H9 (cell line): ENCODE data around the gene TXNDC11. TPM values are rescaled to one million over a fixed set of nuclear protein-coding genes. Genes with fewer than 3 reads are reported as not detected.

Experiments
- DNase-seq: peaks from one replicate; pipeline ENCODE4 v3.0.0-alpha.2; 2017
- H2AFZ ChIP-seq: one replicate; pipeline ENCODE4 v1.6.1; 2013; ENCODE audit warnings: mild to moderate bottlenecking, low read length, control low read depth, moderate library complexity
- H2AK5ac ChIP-seq: 2 replicates; pipeline ENCODE4 v1.6.1; 2013; ENCODE audit warnings: low read length, control low read depth, mixed read lengths; ENCODE audit not compliant: insufficient read length
- H2BK120ac ChIP-seq: one replicate; pipeline ENCODE4 v1.6.1; 2013; ENCODE audit warnings: low read depth, mild to moderate bottlenecking, low read length, control low read depth, inconsistent platforms; ENCODE audit not compliant: poor library complexity, severe bottlenecking
- H2BK12ac ChIP-seq: 2 replicates; pipeline ENCODE4 v1.6.1; 2013; ENCODE audit warnings: low read length, control low read depth, mixed read lengths, low read depth; ENCODE audit not compliant: insufficient read length
- H2BK15ac ChIP-seq: 2 replicates; pipeline ENCODE4 v1.6.1; 2013; ENCODE audit warnings: low read depth, low read length, control low read depth
- H2BK20ac ChIP-seq: one replicate; pipeline ENCODE4 v1.6.1; 2013; ENCODE audit warnings: low read depth, mild to moderate bottlenecking, low read length, control low read depth, inconsistent platforms; ENCODE audit not compliant: poor library complexity, severe bottlenecking
- H2BK5ac ChIP-seq: 2 replicates; pipeline ENCODE4 v1.6.1; 2013; ENCODE audit warnings: low read length, control low read depth, mixed read lengths; ENCODE audit not compliant: insufficient read length
- H3K14ac ChIP-seq: 2 replicates; pipeline ENCODE4 v1.6.1; 2013; ENCODE audit warnings: low read length, control low read depth; ENCODE audit not compliant: insufficient read depth
- H3K18ac ChIP-seq: 2 replicates; pipeline ENCODE4 v1.6.1; 2013; ENCODE audit warnings: low read depth, mild to moderate bottlenecking, mixed read lengths, low read length, control low read depth; ENCODE audit not compliant: insufficient read length
- H3K23ac ChIP-seq: 2 replicates; pipeline ENCODE4 v1.6.1; 2013; ENCODE audit warnings: low read length, control low read depth, mixed read lengths, low read depth; ENCODE audit not compliant: insufficient read length
- H3K23me2 ChIP-seq: 2 replicates; pipeline ENCODE4 v1.6.1; 2013; ENCODE audit warnings: low read depth, mild to moderate bottlenecking, mixed read lengths, low read length, control low read depth; ENCODE audit not compliant: insufficient read length, poor library complexity, severe bottlenecking
- H3K27ac ChIP-seq: 2 replicates; pipeline ENCODE4 v1.5.1; 2013; ENCODE audit warnings: low read length, control low read depth, mixed read lengths, low read depth; ENCODE audit not compliant: insufficient read length
- H3K27me3 ChIP-seq: 2 replicates; pipeline ENCODE4 v1.6.1; 2013; ENCODE audit warnings: low read length, control low read depth, inconsistent platforms; ENCODE audit not compliant: insufficient read depth
- H3K4ac ChIP-seq: 2 replicates; pipeline ENCODE4 v1.6.1; 2013; ENCODE audit warnings: low read depth, mild to moderate bottlenecking, control low read depth, inconsistent platforms, low read length, moderate library complexity
- H3K4me1 ChIP-seq: 2 replicates; pipeline ENCODE4 v1.6.1; 2013; ENCODE audit warnings: low read length, control low read depth, inconsistent platforms; ENCODE audit not compliant: insufficient read depth
- H3K4me2 ChIP-seq: 2 replicates; pipeline ENCODE4 v1.6.1; 2013; ENCODE audit warnings: low read length, control low read depth, mixed read lengths; ENCODE audit not compliant: insufficient read length, insufficient read depth
- H3K56ac ChIP-seq: 2 replicates; pipeline ENCODE4 v1.6.1; 2013; ENCODE audit warnings: low read depth, mild to moderate bottlenecking, mixed read lengths, low read length, control low read depth; ENCODE audit not compliant: insufficient read length
- H3K79me1 ChIP-seq: 2 replicates; pipeline ENCODE4 v1.6.1; 2013; ENCODE audit warnings: low read depth, mild to moderate bottlenecking, moderate library complexity, low read length, control low read depth, inconsistent platforms; ENCODE audit not compliant: insufficient read depth, poor library complexity, severe bottlenecking
- H3K79me2 ChIP-seq: 2 replicates; pipeline ENCODE4 v1.6.1; 2013; ENCODE audit warnings: low read length, control low read depth, inconsistent platforms; ENCODE audit not compliant: insufficient read depth
- H3K9ac ChIP-seq: 2 replicates; pipeline ENCODE4 v1.6.1; 2013; ENCODE audit warnings: low read length, control low read depth, mixed read lengths; ENCODE audit not compliant: insufficient read length; ENCODE audit errors: extremely low read depth
- H3K9me3 ChIP-seq: one replicate; pipeline ENCODE4 v1.6.1; 2013; ENCODE audit warnings: low read depth, low read length, inconsistent platforms; ENCODE audit not compliant: control insufficient read depth
- H3T11ph ChIP-seq: one replicate; pipeline ENCODE4 v1.6.1; 2013; ENCODE audit warnings: mild to moderate bottlenecking, low read length, control low read depth, inconsistent platforms
- H4K20me1 ChIP-seq: one replicate; pipeline ENCODE4 v1.6.1; 2013; ENCODE audit not compliant: control insufficient read depth, insufficient read length, insufficient read depth
- H4K5ac ChIP-seq: 2 replicates; pipeline ENCODE4 v1.6.1; 2013; ENCODE audit warnings: low read depth, mild to moderate bottlenecking, mixed read lengths, low read length, control low read depth; ENCODE audit not compliant: insufficient read length
- H4K8ac ChIP-seq: replicated peaks from 2 replicates; pipeline ENCODE4 v1.6.1; 2013; ENCODE audit warnings: low read length, control low read depth, mixed read lengths, low read depth; ENCODE audit not compliant: insufficient read length
- H4K91ac ChIP-seq: 2 replicates; pipeline ENCODE4 v1.6.1; 2013; ENCODE audit warnings: low read depth, mild to moderate bottlenecking, moderate library complexity, mixed read lengths, low read length, control low read depth; ENCODE audit not compliant: insufficient read length
- H3K27ac Mint-ChIP-seq, 3 experiments: 2 replicates in 2 of 3; 3 replicates in 1 of 3; pipeline ENCODE4 v1.8.0; 2020 to 2021; ENCODE audit warnings: mixed read lengths in 3 of 3, mild to moderate bottlenecking in 1 of 3, moderate library complexity in 1 of 3
- H3K27me3 Mint-ChIP-seq: 2 replicates; pipeline ENCODE4 v1.8.0; 2021; ENCODE audit warnings: low read depth, mild to moderate bottlenecking, moderate library complexity, mixed read lengths
- H3K36me3 Mint-ChIP-seq, 3 experiments: 2 replicates in 2 of 3; 3 replicates in 1 of 3; pipeline ENCODE4 v1.8.0; 2020 to 2021; ENCODE audit warnings: low read depth in 3 of 3, mixed read lengths in 3 of 3; ENCODE audit not compliant: insufficient read depth in 1 of 3
- H3K4me1 Mint-ChIP-seq, 2 experiments: 2 replicates each; pipeline ENCODE4 v1.8.0; 2020; ENCODE audit warnings: mixed read lengths in 2 of 2
- H3K4me3 Mint-ChIP-seq, 2 experiments: 2 replicates in 1 of 2; 3 replicates in 1 of 2; pipeline ENCODE4 v1.8.0; 2020 to 2021; ENCODE audit warnings: mild to moderate bottlenecking in 2 of 2, mixed read lengths in 2 of 2, moderate library complexity in 1 of 2
- H3K9me3 Mint-ChIP-seq, 2 experiments: 2 replicates in 1 of 2; 3 replicates in 1 of 2; pipeline ENCODE4 v1.8.0; 2020; ENCODE audit warnings: mild to moderate bottlenecking in 2 of 2, mixed read lengths in 2 of 2, moderate library complexity in 1 of 2
- WGBS: extraction: QIAGEN DNeasy Blood & Tissue Kit; methylation state at CpG from one replicate; pipeline ENCODE4 v1.1.7; 2013; ENCODE audit warnings: missing lambda C conversion rate, low lambda C conversion rate, mixed read lengths; ENCODE audit not compliant: insufficient read length; ENCODE audit errors: extremely low coverage; 5-methylcytosine and 5-hydroxymethylcytosine counted together
- total RNA-seq: library from RNA; stranded (reverse); gene quantifications from 2 replicates; pipeline ENCODE4 v1.2.1, GENCODE V29; 2021
- TF ChIP-seq, protein P1 (sequence below): fragments of 200-600 bp; sonication (generic); conservative IDR thresholded peaks from 3 replicates; pipeline ENCODE4 v1.8.0; 2021; ENCODE audit warnings: antibody characterized with exemption, mild to moderate bottlenecking

Gene TXNDC11
- total RNA-seq, 1 experiment from 2014 or later: 12.2 TPM

DNA sequence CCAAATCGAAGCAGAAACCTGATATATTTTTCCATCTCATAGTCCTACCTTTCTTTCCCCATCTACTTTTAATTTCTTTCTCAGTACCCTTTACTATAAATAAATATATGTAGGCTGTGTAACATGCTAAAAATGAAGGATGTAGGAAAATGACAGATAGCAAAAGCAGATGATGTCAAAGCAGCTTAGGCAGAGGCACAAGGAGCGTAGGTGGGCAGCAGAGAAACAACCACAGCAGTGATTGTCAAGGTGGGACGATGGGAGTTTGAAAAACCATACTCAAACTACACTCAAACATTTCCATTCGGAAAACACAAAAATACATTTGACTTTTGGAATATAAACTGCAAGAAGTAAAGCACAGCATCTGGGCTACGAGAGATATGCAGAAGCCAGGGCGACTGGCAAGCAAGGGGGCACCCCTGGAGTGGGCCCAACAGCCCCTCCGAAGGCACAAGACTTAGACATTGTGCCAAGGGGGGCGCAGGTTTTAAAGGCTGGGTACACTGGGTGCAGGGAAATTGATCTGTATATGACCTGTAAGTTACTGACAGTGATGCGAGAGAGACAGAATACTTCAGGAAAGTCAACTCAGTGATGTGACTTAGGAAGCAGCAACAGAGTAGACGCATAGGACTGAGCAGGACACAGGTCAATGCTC is 43.3 kb downstream of the TXNDC11 start:
- H3K4me3 Mint-ChIP-seq: no peak overlapping the region
- Histone ChIP-seq H2BK20ac (no peak overlapping the region), H3K4ac (no peak overlapping the region), H3K18ac (no peak overlapping the region), H4K8ac (no peak overlapping the region), H4K91ac (no peak overlapping the region), H3K4me1 (no peaks in the 10 kb centered on the region), H3K79me2 (0 out of 2 replicates have a peak, but pooled peaks cover 2% of the 10 kb centered on the region), H3K4me2 (no peak overlapping the region), H3K23me2 (no peaks in the 10 kb centered on the region), H3K23ac (no peak overlapping the region), H3K9ac (no peak overlapping the region), H3K79me1 (no peaks in the 10 kb centered on the region), H3T11ph (no peak overlapping the region), H4K20me1 (no peaks in the 10 kb centered on the region), H3K14ac (no peak overlapping the region), H2BK5ac (no peak overlapping the region), H3K9me3 (no peaks in the 10 kb centered on the region), H4K5ac (no peak overlapping the region), H3K27ac (no peak overlapping the region), H2BK120ac (no peak overlapping the region), H3K56ac (no peak overlapping the region), H2AK5ac (no peak overlapping the region), H3K27me3 (no peaks in the 10 kb centered on the region), H2AFZ (no peak overlapping the region), H2BK15ac (no peak overlapping the region), H2BK12ac (no peak overlapping the region)
- DNase-seq: no peak
- TF ChIP-seq, protein P1, sequence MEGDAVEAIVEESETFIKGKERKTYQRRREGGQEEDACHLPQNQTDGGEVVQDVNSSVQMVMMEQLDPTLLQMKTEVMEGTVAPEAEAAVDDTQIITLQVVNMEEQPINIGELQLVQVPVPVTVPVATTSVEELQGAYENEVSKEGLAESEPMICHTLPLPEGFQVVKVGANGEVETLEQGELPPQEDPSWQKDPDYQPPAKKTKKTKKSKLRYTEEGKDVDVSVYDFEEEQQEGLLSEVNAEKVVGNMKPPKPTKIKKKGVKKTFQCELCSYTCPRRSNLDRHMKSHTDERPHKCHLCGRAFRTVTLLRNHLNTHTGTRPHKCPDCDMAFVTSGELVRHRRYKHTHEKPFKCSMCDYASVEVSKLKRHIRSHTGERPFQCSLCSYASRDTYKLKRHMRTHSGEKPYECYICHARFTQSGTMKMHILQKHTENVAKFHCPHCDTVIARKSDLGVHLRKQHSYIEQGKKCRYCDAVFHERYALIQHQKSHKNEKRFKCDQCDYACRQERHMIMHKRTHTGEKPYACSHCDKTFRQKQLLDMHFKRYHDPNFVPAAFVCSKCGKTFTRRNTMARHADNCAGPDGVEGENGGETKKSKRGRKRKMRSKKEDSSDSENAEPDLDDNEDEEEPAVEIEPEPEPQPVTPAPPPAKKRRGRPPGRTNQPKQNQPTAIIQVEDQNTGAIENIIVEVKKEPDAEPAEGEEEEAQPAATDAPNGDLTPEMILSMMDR: no peak
- H3K27me3 Mint-ChIP-seq: no peaks in the 10 kb centered on the region
- H3K27ac Mint-ChIP-seq: peak overlapping the region in 2 of 3 experiments; percentile 34 to 55; a peak in 4 of 7 replicates
- no peaks in the 10 kb centered on the region for H3K4me1 Mint-ChIP-seq
- 100% methylated on average over 1 of the region's 10 CpGs for WGBS
- H3K36me3 Mint-ChIP-seq: peaks cover 6 to 47% (median 16%) of the 10 kb centered on the region in 3 experiments; a peak in 5 of 7 replicates
- H3K9me3 Mint-ChIP-seq: no peaks in the 10 kb centered on the region
